ENCODE results near the gene DIP2C.

Gene DIP2C

DNA sequence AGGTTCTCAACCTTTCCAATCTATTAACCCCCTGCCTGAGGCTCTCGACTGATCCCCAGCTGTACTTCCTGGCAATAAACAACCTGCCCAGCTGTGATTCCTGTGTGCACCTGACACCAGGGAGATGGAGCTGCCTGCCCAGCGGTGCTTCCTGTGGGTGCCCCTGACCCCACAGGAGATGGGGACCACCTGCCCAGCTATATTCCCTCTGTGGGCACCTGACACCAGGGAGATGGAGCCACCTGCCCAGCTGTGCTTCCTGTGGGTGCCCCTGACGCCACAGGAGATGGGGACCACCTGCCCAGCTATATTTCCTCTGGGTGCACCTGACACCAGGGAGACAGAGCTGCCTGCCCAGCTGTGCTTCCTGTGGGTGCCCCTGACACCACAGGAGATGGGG lies 184.0 kb downstream of the DIP2C start:
- no peak overlapping the region for H3K4me3 ChIP-seq (ENCODE audit: low read length)
- peak; percentile 22 for DNase-seq (ENCODE audit: low read depth, low spot score)

DNA sequence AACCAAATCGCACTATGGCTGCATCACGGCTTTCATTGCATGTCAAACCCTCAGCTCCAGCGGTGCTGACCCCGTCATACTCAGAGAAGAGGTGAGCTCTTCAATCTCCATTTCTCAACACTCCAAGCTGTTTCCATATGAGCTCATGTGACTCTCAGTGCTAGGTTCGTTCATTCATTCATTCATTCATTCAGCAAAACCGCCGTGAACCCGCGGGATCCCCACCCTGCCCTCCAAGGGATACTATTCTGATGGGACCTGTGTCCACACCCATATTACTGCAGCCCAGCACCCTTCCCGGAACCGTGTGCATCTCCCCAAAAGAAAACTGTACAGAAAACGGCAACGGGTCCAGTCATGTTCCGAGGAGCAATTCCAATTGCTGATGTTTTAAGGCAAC lies 184.7 kb downstream of the DIP2C start:
- no peak overlapping the region for H3K4me3 ChIP-seq (ENCODE audit: low read length)
- DNase-seq (ENCODE audit: low read depth, low spot score), result no peak

DNA sequence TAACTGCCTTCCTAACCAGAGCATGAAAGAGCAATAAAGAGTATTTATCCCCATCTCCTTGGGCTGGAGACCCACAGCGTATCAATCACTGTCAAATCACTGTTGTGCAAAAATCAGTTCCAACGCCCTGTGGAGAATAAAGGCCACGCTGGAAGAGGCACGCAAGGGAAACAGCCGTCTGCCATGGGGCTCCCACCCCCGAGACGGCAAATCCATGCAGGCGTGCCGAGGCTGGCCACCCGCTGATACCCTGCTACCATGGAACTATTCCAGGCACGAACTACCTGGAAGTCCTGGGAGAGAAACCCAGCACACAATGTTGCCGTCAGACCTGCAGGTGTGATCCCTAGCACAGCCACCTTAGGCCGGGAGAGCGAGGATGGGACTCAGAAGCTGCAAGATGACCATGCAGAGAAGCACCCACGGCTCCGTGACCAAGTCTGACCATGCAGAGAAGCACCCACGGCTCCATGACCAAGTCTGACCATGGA lies 185.3 kb downstream of the DIP2C start:
- H3K4me3 ChIP-seq (ENCODE audit: low read length), result no peak overlapping the region
- DNase-seq (ENCODE audit: low read depth, low spot score), result no peak

DNA sequence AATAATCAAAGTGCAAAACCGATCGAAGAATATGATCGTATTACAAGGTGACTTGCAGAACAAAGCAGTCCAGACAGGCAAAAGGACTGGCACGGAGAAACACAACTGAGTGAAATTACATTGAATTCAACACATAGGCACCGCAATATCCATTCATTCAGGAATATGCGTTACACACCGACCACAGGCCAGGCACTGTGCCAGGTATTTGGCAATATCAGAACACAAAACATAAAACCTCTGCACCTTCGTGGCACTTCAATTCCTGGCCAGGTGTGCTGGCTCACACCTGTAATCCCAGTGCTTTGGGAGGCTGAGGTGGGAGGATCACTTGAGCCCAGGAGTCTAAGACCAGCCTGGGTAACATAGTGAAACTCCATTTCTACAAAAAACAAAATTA lies 187.9 kb downstream of the DIP2C start:
- no peak overlapping the region for H3K4me3 ChIP-seq (ENCODE audit: low read length)
- no peak for DNase-seq (ENCODE audit: low read depth, low spot score)

DNA sequence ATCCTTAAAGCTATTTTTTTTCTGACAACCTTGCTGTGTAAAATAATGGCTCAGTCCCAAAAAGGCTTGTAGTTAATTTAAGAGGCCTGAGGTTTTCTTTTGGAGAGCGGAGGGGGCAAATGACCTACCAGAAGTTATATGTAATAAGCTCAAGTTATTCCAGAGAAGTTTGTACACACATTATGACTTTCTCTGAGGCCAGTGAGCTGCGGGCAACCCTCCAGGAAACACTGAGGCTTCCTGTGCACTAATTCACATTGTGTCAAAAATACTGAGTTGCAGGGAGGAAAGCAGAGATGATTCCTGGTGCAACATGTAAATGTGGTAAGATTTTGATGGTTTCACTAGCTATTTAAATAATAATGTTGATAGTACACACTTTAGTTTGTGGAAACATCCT lies 188.6 kb downstream of the DIP2C start:
- no peak overlapping the region for H3K4me3 ChIP-seq (ENCODE audit: low read length)
- DNase-seq (ENCODE audit: low read depth, low spot score), result no peak

DNA sequence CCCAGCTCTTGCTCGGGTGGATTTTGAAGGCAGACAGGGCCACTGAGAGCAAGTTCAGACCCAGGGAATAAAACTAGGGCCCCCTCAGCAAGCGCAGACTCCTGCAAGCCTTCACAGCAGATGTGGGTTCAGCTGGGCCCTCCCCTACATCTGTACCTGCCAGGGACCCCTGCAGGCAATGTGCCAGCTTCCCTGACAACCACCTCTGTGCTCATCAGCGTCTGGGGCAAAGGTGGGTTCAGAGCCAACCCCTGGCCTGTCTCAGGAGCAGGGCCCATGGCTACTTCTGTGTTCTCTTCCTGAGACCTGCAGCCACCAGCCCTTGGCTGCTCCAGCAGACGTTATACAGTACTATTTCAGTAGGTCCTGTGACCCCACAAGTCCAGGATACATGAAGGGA lies 189.5 kb downstream of the DIP2C start:
- H3K4me3 ChIP-seq (ENCODE audit: low read length), result no peak overlapping the region
- DNase-seq (ENCODE audit: low read depth, low spot score), result no peak

DNA sequence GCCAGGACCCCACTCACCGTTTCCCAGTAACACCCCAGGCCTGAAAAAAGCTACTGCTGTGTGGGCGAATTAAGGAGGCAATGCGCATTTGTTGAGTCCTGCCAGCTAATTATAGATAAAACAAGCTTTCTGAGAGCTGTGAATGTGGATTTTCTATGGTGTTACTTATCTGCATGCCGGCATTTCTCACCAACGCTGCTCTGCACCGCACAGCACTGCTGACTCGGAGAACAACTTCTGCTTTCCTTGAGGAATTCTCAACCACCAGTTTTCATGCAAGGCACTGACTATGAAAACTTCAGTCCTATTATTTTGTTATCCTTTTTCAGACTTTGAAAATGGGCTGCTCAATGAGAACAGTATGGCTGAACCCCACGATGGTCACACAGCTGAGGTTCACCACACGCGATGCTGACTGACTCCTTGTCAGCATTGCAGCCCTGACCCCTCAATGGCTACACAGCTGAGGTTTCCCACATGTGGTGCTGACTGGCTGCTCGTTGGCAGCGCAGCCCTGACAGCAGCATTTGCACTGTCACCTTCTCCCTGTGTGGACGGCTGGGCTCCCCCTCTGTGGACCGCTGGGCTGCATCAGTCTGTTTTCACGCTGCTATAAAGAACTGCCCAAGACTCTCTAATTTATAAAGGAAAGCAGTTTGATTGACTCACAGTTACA lies 190.6 kb downstream of the DIP2C start:
- no peak for DNase-seq (ENCODE audit: low read depth, low spot score)
- no peak overlapping the region for H3K4me3 ChIP-seq (ENCODE audit: low read length)

DNA sequence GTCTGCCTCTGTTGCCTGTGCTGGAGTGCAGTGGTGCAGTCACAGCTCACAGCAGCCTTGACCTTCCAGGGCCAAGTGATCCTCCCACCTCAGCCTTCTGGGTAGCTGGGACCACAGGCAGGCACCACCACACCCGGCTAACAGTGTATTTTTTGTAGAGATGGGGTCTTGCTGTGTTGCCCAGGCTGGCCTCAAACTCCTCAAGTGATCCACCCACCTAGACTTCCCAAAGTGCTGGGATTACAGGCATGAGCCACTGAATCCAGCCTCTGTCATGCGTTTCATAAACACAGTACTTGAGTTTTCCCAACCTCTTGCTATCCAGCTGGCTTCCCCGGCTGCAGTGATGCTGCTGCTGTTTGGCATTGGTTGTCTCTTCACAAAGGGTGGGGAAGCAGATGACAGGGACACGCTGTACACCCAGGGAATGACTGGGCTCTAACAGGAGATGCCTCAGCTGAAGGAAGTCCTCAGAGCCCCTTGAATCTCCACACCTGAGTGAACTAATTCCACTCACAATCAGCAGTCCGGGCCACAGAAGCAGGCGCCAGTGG lies 191.5 kb downstream of the DIP2C start:
- DNase-seq (ENCODE audit: low read depth, low spot score), result no peak
- no peak overlapping the region for H3K4me3 ChIP-seq (ENCODE audit: low read length)

DNA sequence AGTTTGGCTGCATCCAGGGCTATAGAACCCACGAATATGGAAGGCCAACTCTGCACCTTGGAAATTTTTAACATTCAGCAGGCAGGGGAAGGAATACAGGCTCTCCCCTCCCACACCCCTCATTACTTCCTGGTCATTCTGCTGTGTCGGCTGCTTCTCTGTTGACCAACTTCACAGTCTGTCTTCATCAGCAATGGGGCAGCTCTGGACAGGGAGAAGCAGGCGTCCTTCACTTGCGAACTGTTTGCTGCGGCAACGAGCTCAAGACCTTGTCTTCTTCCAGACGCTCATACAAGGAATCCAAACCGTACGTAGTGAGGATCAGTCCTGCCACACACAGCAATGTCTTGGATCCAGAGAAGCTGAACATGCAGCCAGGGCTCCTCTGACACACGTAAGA lies 192.2 kb downstream of the DIP2C start:
- no peak for DNase-seq (ENCODE audit: low read depth, low spot score)
- H3K4me3 ChIP-seq (ENCODE audit: low read length), result no peak overlapping the region

DNA sequence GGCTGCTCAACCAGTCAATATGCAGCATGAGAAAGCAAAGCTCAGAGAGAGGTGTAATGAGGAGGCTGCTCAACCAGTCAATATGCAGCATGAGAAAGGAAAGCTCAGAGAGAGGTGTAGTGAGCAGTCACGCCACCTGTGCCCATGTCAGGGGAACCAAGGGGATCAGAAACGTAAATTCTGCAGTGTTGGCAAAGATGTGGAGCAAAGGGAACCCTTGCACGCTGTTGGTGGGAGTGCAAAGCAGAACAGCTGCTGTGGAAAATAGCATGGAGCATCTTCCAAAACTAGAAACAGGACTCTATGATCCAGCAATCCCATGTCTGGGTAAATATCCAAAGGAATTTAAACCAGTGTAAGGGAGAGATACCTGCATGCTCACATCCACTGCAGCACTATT lies 194.9 kb downstream of the DIP2C start:
- DNase-seq (ENCODE audit: low read depth, low spot score), result no peak
- H3K4me3 ChIP-seq (ENCODE audit: low read length), result no peak overlapping the region

DNA sequence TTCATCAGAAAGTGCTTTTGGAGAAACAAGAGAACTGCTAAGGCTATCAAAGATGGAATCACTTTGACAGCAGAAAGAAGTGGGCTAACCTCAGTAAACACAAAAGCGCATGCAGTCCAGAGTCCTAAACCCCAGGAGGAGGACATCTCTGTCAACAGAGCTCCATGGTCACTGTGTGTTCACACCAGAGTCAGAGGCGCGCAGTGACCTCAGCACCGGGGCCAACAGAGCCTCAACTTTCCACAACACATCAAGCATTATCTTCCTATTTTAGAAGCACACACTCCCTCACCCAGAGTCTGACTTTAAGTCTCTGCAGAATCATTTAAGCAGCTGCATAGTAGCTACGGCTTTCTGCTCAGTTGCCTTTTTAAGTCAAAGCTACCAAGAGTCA lies 195.3 kb downstream of the DIP2C start:
- no peak overlapping the region for H3K4me3 ChIP-seq (ENCODE audit: low read length)
- no peak for DNase-seq (ENCODE audit: low read depth, low spot score)

DNA sequence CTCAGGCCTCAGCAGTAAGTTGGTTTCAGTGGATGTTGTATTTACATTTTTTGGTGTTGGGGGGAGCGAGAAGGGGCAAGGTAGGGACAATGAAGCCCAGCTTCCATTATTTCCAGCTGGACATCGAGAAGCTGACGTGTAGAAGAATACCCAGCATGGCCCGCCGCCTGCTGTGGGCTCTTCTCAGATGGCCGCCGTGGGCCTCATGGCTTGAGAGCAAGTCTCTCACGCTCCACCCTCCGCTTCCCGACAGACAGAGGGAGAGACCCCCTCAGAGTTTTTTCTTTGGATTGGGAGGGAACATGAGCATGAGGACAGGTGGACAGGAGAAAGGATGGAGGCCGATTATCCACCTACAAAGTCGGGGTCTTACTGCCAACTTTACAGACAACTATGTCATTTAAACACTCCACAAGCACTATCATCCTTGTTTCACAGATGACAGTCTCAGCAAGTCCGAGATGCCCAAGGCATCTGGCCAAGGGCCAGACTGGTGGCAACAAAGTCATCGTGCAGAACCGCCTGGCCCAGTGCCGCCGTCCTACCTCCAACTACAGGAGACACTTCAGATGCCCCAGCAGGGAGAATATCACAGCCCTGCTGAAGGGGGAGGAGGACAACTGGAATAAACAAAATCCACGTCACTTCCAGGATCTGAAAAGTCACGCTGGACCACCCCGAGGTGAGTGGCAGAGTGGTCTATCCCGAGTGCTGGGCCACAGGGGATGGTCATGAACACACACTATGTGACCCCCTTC lies 195.9 kb downstream of the DIP2C start:
- no peak overlapping the region for H3K4me3 ChIP-seq (ENCODE audit: low read length)
- DNase-seq (ENCODE audit: low read depth, low spot score), result no peak

DNA sequence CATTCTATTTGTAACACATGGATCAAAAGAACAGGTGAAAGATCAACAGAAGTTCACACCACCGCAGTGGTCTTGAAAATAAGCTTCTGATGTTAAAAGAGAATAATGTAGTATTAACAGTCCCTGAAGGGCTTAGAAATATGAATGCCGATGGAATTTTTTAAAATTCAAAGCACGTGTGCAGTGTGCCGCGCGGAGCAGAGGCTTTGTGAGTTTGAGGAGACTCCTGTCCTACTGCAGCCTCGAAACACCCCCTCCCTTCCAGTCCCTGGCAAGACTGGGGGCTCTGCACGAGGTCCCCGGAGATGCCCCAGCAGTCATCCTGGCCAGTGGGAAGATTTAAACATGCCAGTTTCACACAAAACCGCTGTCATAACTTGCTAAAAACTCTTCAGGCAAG lies 196.6 kb downstream of the DIP2C start:
- no peak overlapping the region for H3K4me3 ChIP-seq (ENCODE audit: low read length)
- no peak for DNase-seq (ENCODE audit: low read depth, low spot score)

DNA sequence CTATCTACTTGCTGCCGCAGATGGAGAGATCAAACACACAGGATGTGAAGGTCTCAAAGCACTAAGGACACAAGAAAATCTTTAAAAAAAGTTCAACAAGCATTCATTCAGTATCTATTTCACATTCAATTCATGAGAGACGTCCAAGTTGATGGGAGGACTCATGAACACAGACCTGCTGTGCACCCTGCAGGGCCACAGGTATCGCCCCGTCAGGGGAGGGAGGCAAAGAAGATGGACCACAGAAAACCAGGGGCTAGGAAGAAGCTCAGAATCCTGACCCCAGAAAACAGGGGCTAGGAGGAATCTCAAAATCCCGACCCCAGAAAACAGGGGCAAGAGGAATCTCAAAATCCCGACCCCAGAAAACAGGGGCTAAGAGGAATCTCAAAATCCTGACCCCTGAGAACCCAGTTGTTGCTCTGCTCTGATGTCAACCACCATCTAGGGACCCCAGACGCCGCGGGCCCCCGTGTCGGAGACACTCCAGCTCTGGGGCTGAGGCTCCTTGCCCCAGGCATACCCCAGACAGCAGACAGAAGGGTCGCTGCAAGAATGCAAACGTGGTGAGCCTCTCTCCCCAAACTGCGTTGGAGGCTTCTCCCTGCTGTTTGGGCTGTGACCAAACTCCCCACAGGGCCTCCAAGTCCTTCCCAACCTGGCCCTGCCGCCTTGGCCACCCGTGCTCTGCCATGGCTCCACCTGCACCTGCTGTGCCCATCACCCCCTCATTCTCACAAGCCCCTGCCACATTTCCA lies 197.6 kb downstream of the DIP2C start:
- no peak for DNase-seq (ENCODE audit: low read depth, low spot score)
- no peak overlapping the region for H3K4me3 ChIP-seq (ENCODE audit: low read length)

DNA sequence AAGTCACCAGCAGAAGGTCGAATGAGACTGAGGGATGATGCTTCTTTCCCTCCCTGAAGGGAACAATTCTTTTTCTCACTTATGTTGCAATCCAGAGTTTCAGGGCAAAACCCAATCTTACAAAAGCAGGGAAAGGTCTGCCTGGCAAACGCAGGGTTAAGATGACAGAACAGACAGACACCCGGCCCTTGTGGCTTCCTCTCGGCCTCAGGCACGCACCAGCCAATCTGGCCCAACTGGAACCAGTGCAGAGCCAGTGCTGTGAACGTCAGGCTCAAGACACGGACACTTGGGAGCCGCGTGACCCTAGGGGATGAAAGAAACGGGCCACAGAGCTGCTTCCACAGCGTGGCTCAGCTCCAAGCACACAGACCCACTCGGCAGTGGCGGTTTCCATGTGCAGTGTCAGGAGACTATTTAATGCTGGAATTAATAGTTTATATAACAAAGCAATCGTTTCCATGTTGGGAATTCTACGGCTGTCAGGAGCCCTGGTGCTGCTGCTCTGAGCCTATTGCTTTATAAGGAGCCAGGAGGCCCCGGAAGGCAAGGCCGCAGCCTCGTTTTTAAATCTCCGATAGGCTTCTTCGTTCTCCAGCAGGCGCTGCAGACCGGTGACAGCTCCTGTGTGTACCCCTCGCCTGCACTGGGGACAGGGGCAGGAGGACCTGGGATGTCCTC lies 198.4 kb downstream of the DIP2C start:
- H3K4me3 ChIP-seq (ENCODE audit: low read length), result no peak overlapping the region
- no peak for DNase-seq (ENCODE audit: low read depth, low spot score)

DNA sequence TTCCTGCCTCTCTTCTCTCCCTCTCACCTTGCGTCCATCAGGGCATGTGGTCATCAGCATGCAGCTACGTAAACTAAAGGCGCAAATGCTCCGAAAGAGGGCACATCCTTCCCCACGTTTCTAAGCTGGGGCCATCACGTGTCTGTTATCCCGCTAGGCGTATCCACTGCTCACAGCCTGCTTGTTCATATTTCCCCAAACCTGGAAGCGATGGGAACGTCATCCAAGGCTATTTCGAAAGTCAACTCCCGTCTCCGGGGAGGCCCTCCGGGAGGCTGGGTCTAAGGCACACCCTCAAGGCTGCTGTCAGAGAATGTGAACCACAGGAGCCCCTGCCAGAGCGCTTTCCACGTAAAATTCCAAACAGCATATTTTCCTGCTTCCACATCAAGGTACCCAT lies 199.2 kb downstream of the DIP2C start:
- DNase-seq (ENCODE audit: low read depth, low spot score), result no peak
- H3K4me3 ChIP-seq (ENCODE audit: low read length), result no peak overlapping the region

DNA sequence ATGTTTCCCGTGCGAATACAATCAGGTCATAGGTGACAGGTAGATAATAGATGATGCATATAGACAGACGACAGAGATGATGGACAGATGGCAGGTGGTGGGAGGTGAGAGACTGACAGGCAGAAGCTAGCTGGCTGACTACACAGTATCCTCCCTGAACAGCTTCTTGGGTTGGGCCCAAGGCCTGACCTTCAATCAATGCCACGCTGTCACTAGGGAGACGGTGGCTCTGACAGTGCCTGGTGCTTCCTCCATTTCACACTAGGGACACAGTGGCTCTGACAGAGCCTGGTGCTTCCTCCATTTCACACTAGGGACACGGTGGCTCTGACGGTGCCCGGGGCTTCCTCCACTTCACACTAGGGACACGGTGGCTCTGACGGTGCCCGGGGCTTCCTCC lies 200.1 kb downstream of the DIP2C start:
- H3K4me3 ChIP-seq (ENCODE audit: low read length), result no peak overlapping the region
- DNase-seq (ENCODE audit: low read depth, low spot score), result no peak

DNA sequence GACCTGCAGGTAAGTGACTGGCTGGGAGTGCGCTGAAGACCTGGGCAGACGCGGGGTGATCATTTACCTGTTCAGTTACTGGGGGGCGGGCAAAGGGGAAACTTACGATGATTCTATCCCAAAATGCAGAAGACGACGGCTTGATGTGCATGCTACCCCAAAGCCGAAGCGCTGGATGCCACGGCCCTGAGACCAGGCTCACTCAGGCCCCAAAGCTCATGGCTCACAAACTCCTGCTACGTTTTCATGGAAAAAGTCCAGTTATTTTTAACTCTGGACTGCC lies 200.6 kb downstream of the DIP2C start:
- DNase-seq (ENCODE audit: low read depth, low spot score), result no peak
- no peak overlapping the region for H3K4me3 ChIP-seq (ENCODE audit: low read length)

DNA sequence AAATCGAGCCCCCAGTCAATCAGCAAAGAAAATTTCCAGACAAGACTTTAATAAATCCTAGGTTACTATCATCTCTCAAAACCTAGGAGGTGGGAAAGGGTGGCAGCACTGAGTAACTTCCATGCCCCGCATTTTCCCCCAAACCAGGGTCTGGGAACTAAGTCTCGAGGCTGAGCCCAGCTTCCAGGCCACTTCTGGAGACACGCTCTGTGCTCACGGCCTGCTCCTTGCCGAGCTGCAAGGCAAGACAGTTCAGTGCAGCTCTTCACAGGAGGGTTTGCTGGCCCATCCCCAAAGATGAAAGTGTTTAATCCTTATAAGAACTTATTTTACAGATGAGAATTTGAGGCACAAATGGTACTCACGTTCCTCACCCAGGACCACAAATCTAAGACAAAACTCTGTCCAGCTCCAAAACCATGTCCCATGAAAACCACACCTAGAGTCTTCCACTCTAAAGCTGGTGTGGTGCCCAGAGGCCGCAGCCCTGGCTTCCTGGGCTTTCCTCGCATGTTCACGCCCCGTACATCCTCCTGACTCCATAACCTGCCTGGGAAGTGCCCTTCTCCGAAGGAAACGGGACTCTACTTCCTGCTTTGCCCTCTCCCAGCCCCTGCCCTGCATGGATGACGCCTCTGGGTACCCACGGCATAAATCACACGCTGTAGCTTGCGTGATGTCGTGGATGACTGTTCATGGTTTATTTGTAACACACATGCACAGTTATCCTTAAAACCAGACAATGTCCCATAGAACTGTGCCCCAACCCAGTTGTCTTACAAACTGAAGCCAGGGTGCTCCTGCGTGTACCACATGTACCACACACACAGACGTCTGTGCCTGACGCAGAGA lies 201.2 kb downstream of the DIP2C start:
- H3K4me3 ChIP-seq (ENCODE audit: low read length), result no peak overlapping the region
- DNase-seq (ENCODE audit: low read depth, low spot score), result no peak

Data from Jurkat, Clone E6-1 (cell line).